ENCODE results near the gene NAT9.
A peak's percentile ranks its signal among the peaks of the same experiment; 100 is the strongest.

NAT9 gene

GRCh38 chr17:74786431-74787055 is 10.4 kb upstream of the NAT9 start:
- 40% methylated on average over 14 of the region's 16 CpGs for WGBS (ENCODE audit: insufficient coverage)
- H3K4me3 ChIP-seq (ENCODE audit: control insufficient read depth in 1 of 7, extremely low read depth in 1 of 7, insufficient read depth in 4 of 7, low read depth in 2 of 7, low read length in 6 of 7), result peak overlapping the region in 1 of 7 experiments; percentile 55
- H3K4me1 ChIP-seq (ENCODE audit: control extremely low read depth in 1 of 4, control insufficient read depth in 4 of 4, insufficient read depth in 4 of 4, low read length in 3 of 4), result peaks cover 9 to 51% (median 45%) of the 10 kb centered on the region in 4 experiments
- peaks cover 0 to 29% (median 4%) of the 10 kb centered on the region in 4 experiments for H3K36me3 ChIP-seq (ENCODE audit: control insufficient read depth in 4 of 4, insufficient read depth in 4 of 4, low read length in 3 of 4)
- no peaks in the 10 kb centered on the region for H3K27me3 ChIP-seq (replicated peaks in 2 of 5; ENCODE audit: control insufficient read depth in 4 of 5, insufficient read depth in 5 of 5, low read length in 4 of 5)
- H3K9me3 ChIP-seq (ENCODE audit: control extremely low read depth in 1 of 5, control insufficient read depth in 4 of 5, insufficient read depth in 2 of 5, low read depth in 1 of 5, low read length in 4 of 5), result no peaks in the 10 kb centered on the region
- CTCF ChIA-PET, result interaction anchor here (0.7 to 2.1 kb wide), 5 partner anchors 16 to 78 kb away, joined by 3 to 10 read pairs (median 3); no protein-coding TSS in a partner anchor
- POLR2A ChIA-PET, result no interaction called here
- peak overlapping the region in 1 of 2 experiments; percentile 3 for H3K27ac ChIP-seq (ENCODE audit: insufficient read depth in 1 of 2, low read depth in 1 of 2, low read length in 2 of 2, poor library complexity in 1 of 2, severe bottlenecking in 2 of 2)
- peak in 2 of 3 donors; percentile 83 to 85 for DNase-seq

GRCh38 chr17:74785981-74786360 is 9.8 kb upstream of the NAT9 start:
- no peaks in the 10 kb centered on the region for H3K9me3 ChIP-seq (ENCODE audit: control extremely low read depth in 1 of 5, control insufficient read depth in 4 of 5, insufficient read depth in 2 of 5, low read depth in 1 of 5, low read length in 4 of 5)

GRCh38 chr17:74785096-74785980 is 9.2 kb upstream of the NAT9 start:
- DNase-seq, result peak in 2 of 3 donors; percentile 32 to 35

More at GRCh38 chr17:74785981-74786360, 9.8 kb upstream of the NAT9 start:
- ChIA-PET POLR2A (no interaction called here), CTCF (interaction anchor here (1.0 to 2.1 kb wide), 5 partner anchors 10 to 72 kb away, joined by 3 to 10 read pairs (median 5); partner anchors contain the start of gene NAT9)
- no peak for DNase-seq
- peaks cover 9 to 50% (median 44%) of the 10 kb centered on the region in 4 experiments for H3K4me1 ChIP-seq (ENCODE audit: control extremely low read depth in 1 of 4, control insufficient read depth in 4 of 4, insufficient read depth in 4 of 4, low read length in 3 of 4)
- peak overlapping the region in 1 of 7 experiments; percentile 55 for H3K4me3 ChIP-seq (ENCODE audit: control insufficient read depth in 1 of 7, extremely low read depth in 1 of 7, insufficient read depth in 4 of 7, low read depth in 2 of 7, low read length in 6 of 7)
- no peaks in the 10 kb centered on the region for H3K27me3 ChIP-seq (replicated peaks in 2 of 5; ENCODE audit: control insufficient read depth in 4 of 5, insufficient read depth in 5 of 5, low read length in 4 of 5)
- H3K36me3 ChIP-seq (ENCODE audit: control insufficient read depth in 4 of 4, insufficient read depth in 4 of 4, low read length in 3 of 4), result peaks cover 0 to 27% (median 4%) of the 10 kb centered on the region in 4 experiments
- 64% methylated on average over 5 of the region's 9 CpGs for WGBS (ENCODE audit: insufficient coverage)
- no peak overlapping the region for H3K27ac ChIP-seq (ENCODE audit: insufficient read depth in 1 of 2, low read depth in 1 of 2, low read length in 2 of 2, poor library complexity in 1 of 2, severe bottlenecking in 2 of 2)

GRCh38 chr17:74784125-74784810 is 8.1 kb upstream of the NAT9 start:
- ChIA-PET CTCF (interaction anchor here (0.8 to 3.1 kb wide), 12 partner anchors 9 to 127 kb away, joined by 3 to 19 read pairs (median 4); no protein-coding TSS in a partner anchor), POLR2A (no interaction called here)
- H3K27ac ChIP-seq (ENCODE audit: insufficient read depth in 1 of 2, low read depth in 1 of 2, low read length in 2 of 2, poor library complexity in 1 of 2, severe bottlenecking in 2 of 2), result no peak overlapping the region
- H3K4me1 ChIP-seq (ENCODE audit: control extremely low read depth in 1 of 4, control insufficient read depth in 4 of 4, insufficient read depth in 4 of 4, low read length in 3 of 4), result peaks cover 12 to 55% (median 52%) of the 10 kb centered on the region in 4 experiments
- H3K27me3 ChIP-seq (replicated peaks in 2 of 5; ENCODE audit: control insufficient read depth in 4 of 5, insufficient read depth in 5 of 5, low read length in 4 of 5), result no peaks in the 10 kb centered on the region
- H3K9me3 ChIP-seq (ENCODE audit: control extremely low read depth in 1 of 5, control insufficient read depth in 4 of 5, insufficient read depth in 2 of 5, low read depth in 1 of 5, low read length in 4 of 5), result no peaks in the 10 kb centered on the region
- DNase-seq, result peak in 2 of 3 donors; percentile 70 to 75
- peaks cover 0 to 19% (median 4%) of the 10 kb centered on the region in 4 experiments for H3K36me3 ChIP-seq (ENCODE audit: control insufficient read depth in 4 of 4, insufficient read depth in 4 of 4, low read length in 3 of 4)
- H3K4me3 ChIP-seq (ENCODE audit: control insufficient read depth in 1 of 7, extremely low read depth in 1 of 7, insufficient read depth in 4 of 7, low read depth in 2 of 7, low read length in 6 of 7), result no peak overlapping the region
- 58% methylated on average over 4 of the region's 5 CpGs for WGBS (ENCODE audit: insufficient coverage)

More at GRCh38 chr17:74785096-74785980, 9.2 kb upstream of the NAT9 start:
- POLR2A ChIA-PET, result no interaction called here
- Histone ChIP-seq H3K9me3 (ENCODE audit: control extremely low read depth in 1 of 5, control insufficient read depth in 4 of 5, insufficient read depth in 2 of 5, low read depth in 1 of 5, low read length in 4 of 5) (no peaks in the 10 kb centered on the region), H3K27me3 (replicated peaks in 2 of 5; ENCODE audit: control insufficient read depth in 4 of 5, insufficient read depth in 5 of 5, low read length in 4 of 5) (no peaks in the 10 kb centered on the region), H3K4me1 (ENCODE audit: control extremely low read depth in 1 of 4, control insufficient read depth in 4 of 4, insufficient read depth in 4 of 4, low read length in 3 of 4) (peaks cover 12 to 50% (median 44%) of the 10 kb centered on the region in 4 experiments), H3K27ac (ENCODE audit: insufficient read depth in 1 of 2, low read depth in 1 of 2, low read length in 2 of 2, poor library complexity in 1 of 2, severe bottlenecking in 2 of 2) (no peak overlapping the region), H3K4me3 (ENCODE audit: control insufficient read depth in 1 of 7, extremely low read depth in 1 of 7, insufficient read depth in 4 of 7, low read depth in 2 of 7, low read length in 6 of 7) (no peak overlapping the region), H3K36me3 (ENCODE audit: control insufficient read depth in 4 of 4, insufficient read depth in 4 of 4, low read length in 3 of 4) (peaks cover 0 to 23% (median 4%) of the 10 kb centered on the region in 4 experiments)
- whole genome bisulfite sequencing (ENCODE audit: insufficient coverage), result 90% methylated on average over 18 of the region's 21 CpGs
- CTCF ChIA-PET, result interaction anchor here (0.8 to 2.0 kb wide), 8 partner anchors 8 to 73 kb away, joined by 3 to 10 read pairs (median 4); partner anchors contain the start of gene NAT9

- CTCF ChIA-PET, result interaction anchor here (0.8 to 14.2 kb wide), 9 partner anchors 9 to 129 kb away, joined by 3 to 154 read pairs (median 5); partner anchors contain the start of gene NHERF1
- H3K4me3 ChIP-seq (ENCODE audit: control insufficient read depth in 1 of 7, extremely low read depth in 1 of 7, insufficient read depth in 4 of 7, low read depth in 2 of 7, low read length in 6 of 7), result no peak overlapping the region
- no peaks in the 10 kb centered on the region for H3K27me3 ChIP-seq (replicated peaks in 2 of 5; ENCODE audit: control insufficient read depth in 4 of 5, insufficient read depth in 5 of 5, low read length in 4 of 5)
- H3K9me3 ChIP-seq (ENCODE audit: control extremely low read depth in 1 of 5, control insufficient read depth in 4 of 5, insufficient read depth in 2 of 5, low read depth in 1 of 5, low read length in 4 of 5), result no peaks in the 10 kb centered on the region
- POLR2A ChIA-PET, result interaction anchor here (1.1 kb wide), 1 partner anchor 24 kb away, joined by 3 read pairs; no protein-coding TSS in a partner anchor
- WGBS (ENCODE audit: insufficient coverage), result 98% methylated on average over 5 of the region's 5 CpGs
- H3K4me1 ChIP-seq (ENCODE audit: control extremely low read depth in 1 of 4, control insufficient read depth in 4 of 4, insufficient read depth in 4 of 4, low read length in 3 of 4), result peaks cover 17 to 72% (median 61%) of the 10 kb centered on the region in 4 experiments
- no peak for DNase-seq
- H3K27ac ChIP-seq (ENCODE audit: insufficient read depth in 1 of 2, low read depth in 1 of 2, low read length in 2 of 2, poor library complexity in 1 of 2, severe bottlenecking in 2 of 2), result no peak overlapping the region
- peaks cover 0 to 16% (median 2%) of the 10 kb centered on the region in 4 experiments for H3K36me3 ChIP-seq (ENCODE audit: control insufficient read depth in 4 of 4, insufficient read depth in 4 of 4, low read length in 3 of 4)
Measured at GRCh38 chr17:74782571-74782970, 6.4 kb upstream of the NAT9 start.

- POLR2A ChIA-PET, result interaction anchor here (0.8 to 2.2 kb wide), 6 partner anchors 10 to 43 kb away, joined by 3 to 14 read pairs (median 7); partner anchors contain the start of gene NHERF1
- CTCF ChIA-PET, result interaction anchor here (0.6 to 14.2 kb wide), 19 partner anchors 8 to 124 kb away, joined by 3 to 154 read pairs (median 6); partner anchors contain the start of genes NHERF1 and RAB37
- Histone ChIP-seq H3K4me3 (ENCODE audit: control insufficient read depth in 1 of 7, extremely low read depth in 1 of 7, insufficient read depth in 4 of 7, low read depth in 2 of 7, low read length in 6 of 7) (peak overlapping the region in 1 of 7 experiments; percentile 24), H3K9me3 (ENCODE audit: control extremely low read depth in 1 of 5, control insufficient read depth in 4 of 5, insufficient read depth in 2 of 5, low read depth in 1 of 5, low read length in 4 of 5) (no peaks in the 10 kb centered on the region), H3K36me3 (ENCODE audit: control insufficient read depth in 4 of 4, insufficient read depth in 4 of 4, low read length in 3 of 4) (peaks cover 0 to 16% (median 2%) of the 10 kb centered on the region in 4 experiments), H3K27ac (ENCODE audit: insufficient read depth in 1 of 2, low read depth in 1 of 2, low read length in 2 of 2, poor library complexity in 1 of 2, severe bottlenecking in 2 of 2) (peak overlapping the region; percentile 20 to 30), H3K4me1 (ENCODE audit: control extremely low read depth in 1 of 4, control insufficient read depth in 4 of 4, insufficient read depth in 4 of 4, low read length in 3 of 4) (peaks cover 21 to 70% (median 59%) of the 10 kb centered on the region in 4 experiments), H3K27me3 (replicated peaks in 2 of 5; ENCODE audit: control insufficient read depth in 4 of 5, insufficient read depth in 5 of 5, low read length in 4 of 5) (no peaks in the 10 kb centered on the region)
- 51% methylated on average over 5 of the region's 7 CpGs for WGBS (ENCODE audit: insufficient coverage)
- peak; percentile 65 to 82 (median 78) for DNase-seq
Measured at GRCh38 chr17:74780443-74781238, 4.5 kb upstream of the NAT9 start.
